Liver (tissue), 9 donors: ENCODE results near the gene POMC. TPM values are rescaled to one million over a fixed set of nuclear protein-coding genes. Genes with fewer than 3 reads are reported as not detected.

ENCODE experiments used
- DNase-seq: peaks from one replicate; pipeline ENCODE4 v3.0.0-alpha.2; 2017; ENCODE audit warnings: low spot score
- H3K27ac ChIP-seq, 2 donors: one replicate each; pipeline ENCODE4 v1.7.0; 2013; ENCODE audit warnings: inconsistent platforms in 2 of 2, low read length in 2 of 2, control low read depth in 1 of 2, low read depth in 1 of 2, mild to moderate bottlenecking in 1 of 2
- H3K27me3 ChIP-seq, 4 donors: one replicate each; pipeline versions ENCODE4 v1.6.1 to v1.7.0; 2013; ENCODE audit warnings: low read length in 3 of 4, inconsistent platforms in 1 of 4, mild to moderate bottlenecking in 1 of 4, moderate library complexity in 1 of 4; ENCODE audit not compliant: control insufficient read depth in 4 of 4, insufficient read depth in 4 of 4
- H3K36me3 ChIP-seq, 4 donors: one replicate each; pipeline versions ENCODE4 v1.6.1 to v1.7.0; 2013; ENCODE audit warnings: low read length in 3 of 4, mild to moderate bottlenecking in 3 of 4, low read depth in 1 of 4, moderate library complexity in 1 of 4; ENCODE audit not compliant: control insufficient read depth in 4 of 4, insufficient read depth in 3 of 4
- H3K4me1 ChIP-seq, 4 donors: one replicate each; pipeline versions ENCODE4 v1.6.1 to v1.7.0; 2013; ENCODE audit warnings: low read length in 3 of 4, mild to moderate bottlenecking in 3 of 4, moderate library complexity in 1 of 4; ENCODE audit not compliant: control insufficient read depth in 4 of 4, insufficient read depth in 4 of 4
- H3K4me3 ChIP-seq, 3 donors: one replicate each; pipeline versions ENCODE4 v1.6.1 to v1.7.0; 2013; ENCODE audit warnings: low read length in 3 of 3, control low read depth in 1 of 3, low read depth in 1 of 3, mild to moderate bottlenecking in 1 of 3
- H3K9ac ChIP-seq, 2 donors: one replicate each; pipeline ENCODE4 v1.7.0; 2013; ENCODE audit warnings: low read length in 2 of 2, mild to moderate bottlenecking in 2 of 2, moderate library complexity in 2 of 2, control low read depth in 1 of 2, low read depth in 1 of 2
- H3K9me3 ChIP-seq, 4 donors: one replicate each; pipeline versions ENCODE4 v1.6.1 to v1.7.0; 2013; ENCODE audit warnings: low read length in 3 of 4; ENCODE audit not compliant: control insufficient read depth in 4 of 4
- EGR1 ChIP-seq, 2 donors: IDR thresholded peaks; 2 replicates each; pipeline ENCODE4 v1.6.1; 2016 to 2018; ENCODE audit warnings: antibody characterized with exemption in 2 of 2, low read depth in 2 of 2
- FOXA1 ChIP-seq: IDR thresholded peaks from 2 replicates; pipeline ENCODE4 v1.6.1; 2016; ENCODE audit warnings: antibody characterized with exemption
- FOXA2 ChIP-seq: IDR thresholded peaks from 2 replicates; pipeline ENCODE4 v1.6.1; 2016; ENCODE audit warnings: antibody characterized with exemption
- HNF4A ChIP-seq, 2 donors: conservative IDR thresholded peaks; 2 replicates each; pipeline ENCODE4 v1.6.1; 2016; ENCODE audit warnings: antibody characterized with exemption in 2 of 2, mild to moderate bottlenecking in 2 of 2
- HNF4G ChIP-seq: IDR thresholded peaks from 2 replicates; pipeline ENCODE4 v1.6.1; 2016; ENCODE audit warnings: antibody characterized with exemption
- JUND ChIP-seq, 2 donors: IDR thresholded peaks; 2 replicates each; pipeline ENCODE4 v1.6.1; 2016; ENCODE audit warnings: antibody characterized with exemption in 2 of 2
- NR2F2 ChIP-seq: IDR thresholded peaks from 2 replicates; pipeline ENCODE4 v1.6.1; 2016; ENCODE audit warnings: antibody characterized with exemption
- RAD21 ChIP-seq, 2 donors: IDR thresholded peaks; 2 replicates each; pipeline ENCODE4 v1.6.1; 2016; ENCODE audit warnings: antibody characterized with exemption in 2 of 2, mild to moderate bottlenecking in 2 of 2
- RXRA ChIP-seq, 2 donors: IDR thresholded peaks; 2 replicates each; pipeline ENCODE4 v1.6.1; 2017 to 2018; ENCODE audit warnings: antibody characterized with exemption in 2 of 2, mild to moderate bottlenecking in 1 of 2
- SP1 ChIP-seq: IDR thresholded peaks from 2 replicates; pipeline ENCODE4 v1.6.1; 2018; ENCODE audit warnings: antibody characterized with exemption, mild to moderate bottlenecking
- TAF1 ChIP-seq: conservative IDR thresholded peaks from 2 replicates; pipeline ENCODE4 v1.6.1; 2016; ENCODE audit warnings: antibody characterized with exemption, mild to moderate bottlenecking
- YY1 ChIP-seq: IDR thresholded peaks from 2 replicates; pipeline ENCODE4 v1.6.1; 2016; ENCODE audit warnings: antibody characterized with exemption, mild to moderate bottlenecking
- WGBS: extraction: QIAGEN DNeasy Blood & Tissue Kit; methylation state at CpG from one replicate; pipeline ENCODE4 v1.1.7; 2013; 5-methylcytosine and 5-hydroxymethylcytosine counted together
- polyA plus RNA-seq, 2 donors: library from polyadenylated mRNA; stranded (reverse) in 1 of 2; unstranded in 1 of 2; fragments of 200-250 nt in 1 of 2; fragments of >200 nt in 1 of 2; fragmentation: Nextera tagmentation in 1 of 2; extraction: Ambion mirVana in 1 of 2; gene quantifications; one replicate each; pipeline versions ENCODE4 v1.2.1 to v1.2.3, GENCODE V29; 2013 to 2015
- total RNA-seq, 2 donors: library from RNA; depleted of rRNA; stranded (reverse); fragments of >200 nt; gene quantifications; one replicate each; pipeline ENCODE4 v1.2.3, GENCODE V29; 2014
- TF ChIP-seq, protein P1 (sequence below): IDR thresholded peaks from 2 replicates; pipeline ENCODE4 v1.6.1; 2016; ENCODE audit warnings: antibody characterized with exemption
- TF ChIP-seq, protein P2 (sequence below): IDR thresholded peaks from 2 replicates; pipeline ENCODE4 v1.6.1; 2016; ENCODE audit warnings: antibody characterized with exemption
- TF ChIP-seq, protein P3 (sequence below): fragments of 150-350 bp; IDR thresholded peaks from 2 replicates; pipeline ENCODE4 v1.5.1; 2017; ENCODE audit warnings: improper control_type of control experiment, low read depth, low read length; ENCODE audit not compliant: missing input control
- TF ChIP-seq, protein P4 (sequence below): IDR thresholded peaks from 2 replicates; pipeline ENCODE4 v1.6.1; 2016; ENCODE audit warnings: antibody characterized with exemption
- TF ChIP-seq, protein P5 (sequence below): IDR thresholded peaks from 2 replicates; pipeline ENCODE4 v1.6.1; 2016; ENCODE audit warnings: antibody characterized with exemption, mild to moderate bottlenecking
- donor health status: healthy.
- donor health status: healthy.
- donor health status: healthy.
- donor health status: healthy.
- donor health status: healthy.

Gene POMC
- total and polyA plus RNA-seq, 4 donors: 0.67 to 7.8 (median 0.93) TPM

DNA sequence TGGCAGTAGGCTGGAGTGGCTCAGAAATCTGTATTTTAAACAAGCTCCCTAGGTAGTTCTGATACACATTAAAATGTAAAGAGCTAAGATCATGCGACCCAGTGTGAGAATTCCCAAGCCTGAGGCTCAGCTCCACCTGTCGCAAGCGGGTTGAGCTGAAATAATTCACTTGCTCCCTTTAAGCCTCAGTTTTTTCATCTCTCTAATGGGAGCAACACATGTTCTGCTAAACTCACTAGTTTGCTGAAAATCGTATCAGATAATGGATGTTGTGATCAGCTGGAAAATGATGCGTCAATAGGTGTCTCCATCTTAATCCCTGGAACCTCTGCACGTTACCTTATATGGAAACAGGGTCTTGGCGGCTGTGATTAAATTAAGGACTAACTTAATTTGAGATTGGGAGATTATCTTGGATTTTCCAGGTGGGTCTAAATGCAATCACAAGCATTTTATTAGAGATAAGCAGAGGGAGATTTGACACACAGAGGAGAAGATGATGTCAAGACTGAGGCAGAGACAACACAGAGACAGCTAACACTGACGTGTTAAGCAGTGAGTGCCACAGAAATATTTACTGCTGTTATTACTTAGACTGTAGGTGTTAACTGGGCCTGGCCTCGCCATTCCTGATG, 53.0 kb downstream of the POMC start:
- Histone ChIP-seq H3K9me3 (no peaks in the 10 kb centered on the region), H3K4me1 (no peaks in the 10 kb centered on the region), H3K36me3 (peaks cover 0 to 1% (median 0%) of the 10 kb centered on the region in 4 donors), H3K27me3 (no peaks in the 10 kb centered on the region), H3K27ac (no peak overlapping the region), H3K4me3 (no peak overlapping the region), H3K9ac (no peak overlapping the region)
- TF ChIP-seq FOXA2 (no peak), YY1 (no peak), TAF1 (no peak), FOXA1 (no peak), NR2F2 (no peak), RXRA (IDR thresholded peaks at IDR 0.05) (no peak), RAD21 (IDR thresholded peaks at IDR 0.05) (no peak), SP1 (no peak), EGR1 (IDR thresholded peaks at IDR 0.05; ENCODE audit: low read depth in 2 of 2) (no peak), HNF4A (conservative IDR thresholded peaks at IDR 0.05) (no peak), JUND (IDR thresholded peaks at IDR 0.05) (no peak), HNF4G (no peak)
- TF ChIP-seq, protein P1, sequence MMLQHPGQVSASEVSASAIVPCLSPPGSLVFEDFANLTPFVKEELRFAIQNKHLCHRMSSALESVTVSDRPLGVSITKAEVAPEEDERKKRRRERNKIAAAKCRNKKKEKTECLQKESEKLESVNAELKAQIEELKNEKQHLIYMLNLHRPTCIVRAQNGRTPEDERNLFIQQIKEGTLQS: no peak
- TF ChIP-seq, protein P2, sequence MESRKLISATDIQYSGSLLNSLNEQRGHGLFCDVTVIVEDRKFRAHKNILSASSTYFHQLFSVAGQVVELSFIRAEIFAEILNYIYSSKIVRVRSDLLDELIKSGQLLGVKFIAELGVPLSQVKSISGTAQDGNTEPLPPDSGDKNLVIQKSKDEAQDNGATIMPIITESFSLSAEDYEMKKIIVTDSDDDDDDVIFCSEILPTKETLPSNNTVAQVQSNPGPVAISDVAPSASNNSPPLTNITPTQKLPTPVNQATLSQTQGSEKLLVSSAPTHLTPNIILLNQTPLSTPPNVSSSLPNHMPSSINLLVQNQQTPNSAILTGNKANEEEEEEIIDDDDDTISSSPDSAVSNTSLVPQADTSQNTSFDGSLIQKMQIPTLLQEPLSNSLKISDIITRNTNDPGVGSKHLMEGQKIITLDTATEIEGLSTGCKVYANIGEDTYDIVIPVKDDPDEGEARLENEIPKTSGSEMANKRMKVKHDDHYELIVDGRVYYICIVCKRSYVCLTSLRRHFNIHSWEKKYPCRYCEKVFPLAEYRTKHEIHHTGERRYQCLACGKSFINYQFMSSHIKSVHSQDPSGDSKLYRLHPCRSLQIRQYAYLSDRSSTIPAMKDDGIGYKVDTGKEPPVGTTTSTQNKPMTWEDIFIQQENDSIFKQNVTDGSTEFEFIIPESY: no peak
- TF ChIP-seq, protein P3, sequence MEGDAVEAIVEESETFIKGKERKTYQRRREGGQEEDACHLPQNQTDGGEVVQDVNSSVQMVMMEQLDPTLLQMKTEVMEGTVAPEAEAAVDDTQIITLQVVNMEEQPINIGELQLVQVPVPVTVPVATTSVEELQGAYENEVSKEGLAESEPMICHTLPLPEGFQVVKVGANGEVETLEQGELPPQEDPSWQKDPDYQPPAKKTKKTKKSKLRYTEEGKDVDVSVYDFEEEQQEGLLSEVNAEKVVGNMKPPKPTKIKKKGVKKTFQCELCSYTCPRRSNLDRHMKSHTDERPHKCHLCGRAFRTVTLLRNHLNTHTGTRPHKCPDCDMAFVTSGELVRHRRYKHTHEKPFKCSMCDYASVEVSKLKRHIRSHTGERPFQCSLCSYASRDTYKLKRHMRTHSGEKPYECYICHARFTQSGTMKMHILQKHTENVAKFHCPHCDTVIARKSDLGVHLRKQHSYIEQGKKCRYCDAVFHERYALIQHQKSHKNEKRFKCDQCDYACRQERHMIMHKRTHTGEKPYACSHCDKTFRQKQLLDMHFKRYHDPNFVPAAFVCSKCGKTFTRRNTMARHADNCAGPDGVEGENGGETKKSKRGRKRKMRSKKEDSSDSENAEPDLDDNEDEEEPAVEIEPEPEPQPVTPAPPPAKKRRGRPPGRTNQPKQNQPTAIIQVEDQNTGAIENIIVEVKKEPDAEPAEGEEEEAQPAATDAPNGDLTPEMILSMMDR: no peak
- TF ChIP-seq, protein P4, sequence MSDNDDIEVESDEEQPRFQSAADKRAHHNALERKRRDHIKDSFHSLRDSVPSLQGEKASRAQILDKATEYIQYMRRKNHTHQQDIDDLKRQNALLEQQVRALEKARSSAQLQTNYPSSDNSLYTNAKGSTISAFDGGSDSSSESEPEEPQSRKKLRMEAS: no peak
- TF ChIP-seq, protein P5, sequence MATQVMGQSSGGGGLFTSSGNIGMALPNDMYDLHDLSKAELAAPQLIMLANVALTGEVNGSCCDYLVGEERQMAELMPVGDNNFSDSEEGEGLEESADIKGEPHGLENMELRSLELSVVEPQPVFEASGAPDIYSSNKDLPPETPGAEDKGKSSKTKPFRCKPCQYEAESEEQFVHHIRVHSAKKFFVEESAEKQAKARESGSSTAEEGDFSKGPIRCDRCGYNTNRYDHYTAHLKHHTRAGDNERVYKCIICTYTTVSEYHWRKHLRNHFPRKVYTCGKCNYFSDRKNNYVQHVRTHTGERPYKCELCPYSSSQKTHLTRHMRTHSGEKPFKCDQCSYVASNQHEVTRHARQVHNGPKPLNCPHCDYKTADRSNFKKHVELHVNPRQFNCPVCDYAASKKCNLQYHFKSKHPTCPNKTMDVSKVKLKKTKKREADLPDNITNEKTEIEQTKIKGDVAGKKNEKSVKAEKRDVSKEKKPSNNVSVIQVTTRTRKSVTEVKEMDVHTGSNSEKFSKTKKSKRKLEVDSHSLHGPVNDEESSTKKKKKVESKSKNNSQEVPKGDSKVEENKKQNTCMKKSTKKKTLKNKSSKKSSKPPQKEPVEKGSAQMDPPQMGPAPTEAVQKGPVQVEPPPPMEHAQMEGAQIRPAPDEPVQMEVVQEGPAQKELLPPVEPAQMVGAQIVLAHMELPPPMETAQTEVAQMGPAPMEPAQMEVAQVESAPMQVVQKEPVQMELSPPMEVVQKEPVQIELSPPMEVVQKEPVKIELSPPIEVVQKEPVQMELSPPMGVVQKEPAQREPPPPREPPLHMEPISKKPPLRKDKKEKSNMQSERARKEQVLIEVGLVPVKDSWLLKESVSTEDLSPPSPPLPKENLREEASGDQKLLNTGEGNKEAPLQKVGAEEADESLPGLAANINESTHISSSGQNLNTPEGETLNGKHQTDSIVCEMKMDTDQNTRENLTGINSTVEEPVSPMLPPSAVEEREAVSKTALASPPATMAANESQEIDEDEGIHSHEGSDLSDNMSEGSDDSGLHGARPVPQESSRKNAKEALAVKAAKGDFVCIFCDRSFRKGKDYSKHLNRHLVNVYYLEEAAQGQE: no peak
- DNase-seq: no peak
- 90% methylated on average over 9 of the region's 9 CpGs for WGBS
